NK-92 (cell line): Measurements from ENCODE around the gene NPM1.
A peak's percentile ranks its signal among the peaks of the same experiment; 100 is the strongest.
"Not testable (repeated sequence)": the region's sequence is repeated elsewhere in the genome, so short reads cannot be mapped to it uniquely, and the experiment has no call there.

Source experiments
- DNase-seq: peaks from one replicate; lab custom pipeline; 2025; ENCODE audit not compliant: unreplicated experiment; lab: John Stamatoyannopoulos, UW

The NPM1 gene

GRCh38 chr5:171386006-171386671 lies 1.5 kb upstream of the NPM1 start:
- no peak for DNase-seq

DNA sequence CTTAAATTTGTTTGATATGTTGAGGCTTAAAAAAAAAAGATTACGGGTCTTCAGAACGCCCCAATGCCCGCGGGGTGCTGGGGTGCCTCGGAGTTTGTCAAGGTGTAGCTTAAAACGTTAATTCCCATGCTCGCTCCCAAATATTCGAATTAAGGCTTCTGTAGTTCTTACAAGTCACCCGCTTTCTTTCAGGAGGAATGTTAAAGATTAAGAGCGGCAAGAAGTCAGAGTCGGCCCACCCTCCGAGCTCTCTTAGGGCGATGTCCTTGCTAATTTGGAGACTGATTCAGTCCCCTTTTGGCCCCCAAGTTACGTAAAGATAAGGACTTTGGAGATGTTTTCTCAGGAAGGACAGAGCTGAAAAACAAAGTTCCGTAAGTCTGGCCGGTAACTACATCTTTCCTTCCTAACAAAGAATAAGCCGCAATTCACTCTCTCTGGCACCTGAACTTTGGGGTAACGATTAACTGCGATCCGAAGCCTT lies 746 bp upstream of the NPM1 start:
- DNase-seq = no peak

- peak; percentile 18 for DNase-seq
Observed at GRCh38 chr5:171387970-171388815, 544 bp downstream of the NPM1 start.

- no peak for DNase-seq
Observed at GRCh38 chr5:171388816-171389168, 1.1 kb downstream of the NPM1 start.

- no peak for DNase-seq
Observed at GRCh38 chr5:171390883-171391677, 3.4 kb downstream of the NPM1 start.

DNA sequence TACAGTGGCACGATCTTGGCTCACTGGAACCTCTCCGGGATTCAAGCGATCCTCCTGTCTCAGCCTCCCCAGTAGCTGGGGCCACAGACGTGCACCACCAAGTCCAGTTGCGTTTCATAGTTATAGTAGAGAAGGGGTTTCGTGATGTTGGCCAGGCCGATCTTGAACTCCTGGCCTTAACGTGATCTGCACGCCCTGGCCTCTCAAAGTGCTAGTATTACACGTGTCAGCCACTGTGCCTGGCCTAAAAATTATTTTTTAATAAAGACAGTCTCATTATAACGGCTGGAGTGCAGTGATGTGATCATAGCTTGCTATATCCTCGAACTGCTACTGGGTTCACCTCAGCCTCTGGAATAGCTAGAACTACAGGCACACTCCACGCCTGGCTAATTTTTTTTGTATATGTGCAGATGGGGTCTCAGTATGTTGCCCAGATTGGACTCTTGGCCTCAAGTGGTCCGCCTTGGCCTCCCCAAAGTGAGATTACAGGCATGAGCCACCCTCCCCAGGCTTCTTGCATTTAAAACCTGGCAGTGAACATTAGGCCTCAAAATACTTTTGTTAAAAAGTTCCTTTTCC lies 4.4 kb downstream of the NPM1 start:
- DNase-seq = no peak

DNA sequence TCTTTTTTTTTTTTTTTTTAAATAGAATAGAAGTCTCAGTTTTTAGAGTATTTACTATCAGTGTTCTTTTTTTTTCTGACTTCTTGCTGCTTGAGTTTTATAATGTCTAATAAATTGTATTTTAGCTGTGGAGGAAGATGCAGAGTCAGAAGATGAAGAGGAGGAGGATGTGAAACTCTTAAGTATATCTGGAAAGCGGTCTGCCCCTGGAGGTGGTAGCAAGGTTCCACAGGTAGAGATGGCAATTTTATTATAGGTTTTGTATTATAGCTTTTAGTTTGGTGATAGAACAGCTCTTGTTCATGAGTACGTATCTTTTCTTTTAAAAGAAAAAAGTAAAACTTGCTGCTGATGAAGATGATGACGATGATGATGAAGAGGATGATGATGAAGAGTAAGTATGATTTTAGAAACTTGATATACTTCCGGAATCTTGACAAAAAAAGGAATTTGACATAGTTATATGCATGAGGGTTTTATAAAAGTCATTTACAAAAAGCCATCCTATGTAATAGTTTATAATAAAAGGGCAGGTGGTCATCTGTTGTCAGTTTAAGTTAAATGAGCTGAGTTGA lies 5.0 kb downstream of the NPM1 start:
- DNase-seq = no peak

GRCh38 chr5:171395042-171395441 lies 7.4 kb downstream of the NPM1 start:
- DNase-seq = no peak

DNA sequence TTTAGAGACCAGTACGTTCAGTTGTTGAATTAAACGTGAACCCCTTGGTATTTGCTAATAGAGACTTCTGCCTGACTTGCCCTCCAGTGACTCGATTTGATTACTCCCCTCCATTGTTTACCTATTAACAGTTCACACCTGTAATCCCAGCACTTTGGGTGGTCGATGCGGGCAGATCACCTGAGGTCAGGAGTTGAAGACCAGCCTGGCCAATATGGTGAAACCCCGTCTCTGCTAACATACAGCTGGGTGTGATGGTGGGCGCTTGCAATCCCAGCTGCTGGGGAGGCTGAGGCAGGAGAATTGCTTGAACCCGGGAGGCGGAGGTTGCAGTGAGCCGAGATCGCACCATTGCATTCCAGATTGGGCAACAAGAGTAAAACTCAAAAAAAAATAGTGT lies 8.9 kb downstream of the NPM1 start:
- DNase-seq = not testable (repeated sequence)

DNA sequence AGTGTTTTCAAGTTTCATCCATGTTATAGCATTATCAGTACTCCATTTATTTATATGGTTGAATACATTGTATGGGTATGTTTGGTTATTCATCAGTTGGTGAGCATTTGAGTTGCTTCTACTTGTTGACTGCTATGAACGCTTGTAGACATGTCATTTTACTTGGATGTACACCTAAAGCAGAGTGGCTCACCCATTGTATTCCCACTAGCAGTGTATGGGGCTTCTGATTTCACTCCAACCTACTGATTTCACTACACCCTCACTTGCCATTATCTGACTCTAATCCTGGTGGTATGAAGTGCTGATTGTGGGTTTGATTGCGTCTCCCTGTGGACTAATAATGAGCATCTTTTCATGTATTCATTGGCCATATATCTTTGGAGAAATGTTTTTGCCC lies 9.5 kb downstream of the NPM1 start:
- DNase-seq = no peak

DNA sequence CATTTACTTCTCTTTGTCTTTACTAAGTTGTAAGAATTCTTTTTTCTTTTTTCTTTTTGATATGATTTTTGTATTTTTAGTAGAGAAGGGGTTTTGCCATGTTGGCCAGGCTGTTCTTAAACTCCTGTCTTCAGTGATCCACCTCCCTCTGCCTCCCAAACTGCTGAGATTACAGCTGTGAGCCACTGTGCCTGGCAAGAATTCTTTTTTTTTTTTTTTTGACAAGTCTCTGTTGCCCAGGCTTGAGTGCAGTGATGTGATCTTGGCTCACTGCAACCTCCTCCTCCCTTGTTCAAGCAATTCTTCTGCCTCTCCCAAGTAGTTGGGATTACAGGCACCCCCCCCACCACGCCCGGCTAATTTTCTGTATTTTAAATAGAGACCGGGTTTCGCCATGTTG lies 9.9 kb downstream of the NPM1 start:
- no peak for DNase-seq

GRCh38 chr5:171398660-171399059 lies 11.0 kb downstream of the NPM1 start:
- DNase-seq = not testable (repeated sequence)

GRCh38 chr5:171400169-171400568 lies 12.5 kb downstream of the NPM1 start:
- DNase-seq = no peak

DNA sequence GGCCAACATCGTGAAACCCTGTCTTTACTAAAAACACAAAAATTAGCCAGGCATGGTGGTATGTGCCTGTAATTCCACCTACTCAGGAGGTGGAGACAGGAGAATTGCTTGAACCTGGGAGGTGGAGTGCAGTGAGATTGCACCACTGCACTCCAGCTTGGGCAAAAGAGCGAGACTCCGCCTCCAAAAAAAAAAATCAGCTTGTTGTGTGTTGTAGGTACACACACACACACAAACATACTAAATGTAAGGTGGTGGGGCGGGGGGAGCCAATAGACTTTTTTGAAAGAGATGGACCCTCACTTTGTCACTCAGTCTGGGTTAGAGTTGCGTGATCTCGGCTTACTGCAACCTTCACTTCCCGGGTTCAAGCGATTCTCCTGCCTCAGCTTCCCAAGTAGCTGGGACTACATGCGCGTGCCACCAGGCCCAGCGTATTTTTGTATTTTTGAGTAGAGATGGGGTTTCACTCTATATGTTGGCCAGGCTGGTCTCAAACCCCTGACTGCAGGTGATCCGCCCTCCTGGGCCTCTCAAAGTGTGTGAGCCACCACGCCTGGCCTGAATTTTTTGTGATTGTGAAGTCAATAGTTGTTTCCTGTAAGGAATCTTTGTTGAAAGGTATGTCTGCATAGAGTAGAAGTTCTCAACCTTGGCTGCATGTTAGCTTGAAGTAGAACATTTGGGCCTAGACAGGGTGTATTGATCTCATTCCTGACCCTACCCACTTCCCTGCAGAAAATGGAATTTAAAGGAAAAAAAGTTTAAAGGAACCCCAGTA lies 13.7 kb downstream of the NPM1 start:
- DNase-seq = no peak

DNA sequence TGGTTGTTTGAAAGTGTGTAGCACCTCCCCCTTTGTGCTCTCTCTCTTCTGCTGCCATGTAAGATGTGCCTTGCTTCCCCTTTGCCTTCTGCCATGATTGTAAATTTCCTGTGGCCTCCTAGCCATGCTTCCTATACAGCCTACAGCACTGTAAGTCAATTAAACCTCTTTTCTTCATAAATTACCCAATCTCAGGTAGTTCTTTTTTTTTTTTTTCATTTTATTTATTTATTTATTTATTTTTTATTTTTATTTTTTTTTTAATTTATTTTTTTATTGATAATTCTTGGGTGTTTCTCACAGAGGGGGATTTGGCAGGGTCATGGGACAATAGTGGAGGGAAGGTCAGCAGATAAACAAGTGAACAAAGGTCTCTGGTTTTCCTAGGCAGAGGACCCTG lies 15.1 kb downstream of the NPM1 start:
- not testable (repeated sequence) for DNase-seq

GRCh38 chr5:171405615-171406014 lies 18.0 kb downstream of the NPM1 start:
- DNase-seq = no peak

- DNase-seq = no peak
Observed at GRCh38 chr5:171407234-171407633, 19.6 kb downstream of the NPM1 start.

- no peak for DNase-seq
Observed at GRCh38 chr5:171409164-171410136, 21.8 kb downstream of the NPM1 start.

DNA sequence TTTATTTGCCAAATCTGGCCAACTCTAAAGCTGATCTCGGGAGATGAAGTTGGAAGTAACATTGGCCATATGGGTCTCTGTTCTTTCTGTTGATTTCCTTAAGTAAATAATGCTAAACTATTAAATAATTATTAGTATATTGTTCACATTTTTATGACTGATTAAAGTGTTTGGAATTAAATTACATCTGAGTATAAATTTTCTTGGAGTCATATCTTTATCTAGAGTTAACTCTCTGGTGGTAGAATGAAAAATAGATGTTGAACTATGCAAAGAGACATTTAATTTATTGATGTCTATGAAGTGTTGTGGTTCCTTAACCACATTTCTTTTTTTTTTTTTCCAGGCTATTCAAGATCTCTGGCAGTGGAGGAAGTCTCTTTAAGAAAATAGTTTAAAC lies 22.5 kb downstream of the NPM1 start:
- DNase-seq = no peak
